Osteocyte (in vitro differentiated cells): ENCODE results near the gene NPW. TPM values are rescaled to one million over a fixed set of nuclear protein-coding genes. Genes with fewer than 3 reads are reported as not detected.

Experiments
- DNase-seq: peaks from one replicate; pipeline ENCODE4 v3.0.0; 2021; ENCODE audit warnings: mixed read lengths; ENCODE audit not compliant: unreplicated experiment; ENCODE audit errors: extremely low spot score
- H3K27ac Mint-ChIP-seq: one replicate; pipeline ENCODE4 v1.8.0; 2021; ENCODE audit warnings: mild to moderate bottlenecking, mixed read lengths; ENCODE audit not compliant: unreplicated experiment
- H3K27me3 Mint-ChIP-seq: one replicate; pipeline ENCODE4 v1.8.0; 2021; ENCODE audit warnings: mixed read lengths; ENCODE audit not compliant: unreplicated experiment
- H3K36me3 Mint-ChIP-seq: one replicate; pipeline ENCODE4 v1.8.0; 2021; ENCODE audit warnings: mixed read lengths; ENCODE audit not compliant: unreplicated experiment
- H3K4me1 Mint-ChIP-seq: one replicate; pipeline ENCODE4 v1.8.0; 2021; ENCODE audit warnings: mixed read lengths; ENCODE audit not compliant: unreplicated experiment
- H3K4me3 Mint-ChIP-seq: one replicate; pipeline ENCODE4 v1.8.0; 2021; ENCODE audit warnings: mild to moderate bottlenecking, moderate library complexity, mixed read lengths; ENCODE audit not compliant: unreplicated experiment
- H3K9me3 Mint-ChIP-seq: one replicate; pipeline ENCODE4 v1.8.0; 2021; ENCODE audit warnings: mixed read lengths; ENCODE audit not compliant: unreplicated experiment
- CTCF ChIP-seq: fragments of 200-600 bp; sonication (generic); IDR thresholded peaks from 2 replicates; pipeline ENCODE4 v1.5.0; 2021; ENCODE audit warnings: antibody characterized with exemption, mild to moderate bottlenecking, moderate library complexity
- total RNA-seq: library from RNA; stranded (reverse); gene quantifications from 2 replicates; pipeline ENCODE4 v1.2.1, GENCODE V29; 2021

NPW gene
- total RNA-seq, 1 donor from 2014 or later = 4.1 TPM

GRCh38 chr16:1977875-1978268, 41.7 kb upstream of the NPW start:
- no peak for TF ChIP-seq CTCF
- DNase-seq = no peak
- Mint-ChIP-seq H3K9me3 (no peaks in the 10 kb centered on the region), H3K36me3 (peaks cover 9% of the 10 kb centered on the region), H3K27ac (no peak overlapping the region), H3K4me1 (peaks cover 6% of the 10 kb centered on the region), H3K4me3 (no peak overlapping the region), H3K27me3 (peaks cover 9% of the 10 kb centered on the region)

GRCh38 chr16:1978476-1979120, 41.0 kb upstream of the NPW start:
- no peak for DNase-seq
- Mint-ChIP-seq H3K4me1 (peaks cover 3% of the 10 kb centered on the region), H3K27me3 (peaks cover 9% of the 10 kb centered on the region), H3K9me3 (no peaks in the 10 kb centered on the region), H3K27ac (no peak overlapping the region), H3K4me3 (no peak overlapping the region), H3K36me3 (peaks cover 9% of the 10 kb centered on the region)
- no peak for TF ChIP-seq CTCF

GRCh38 chr16:1979271-1980029, 40.1 kb upstream of the NPW start:
- H3K9me3 Mint-ChIP-seq = no peaks in the 10 kb centered on the region
- H3K27ac Mint-ChIP-seq = no peak overlapping the region
- H3K27me3 Mint-ChIP-seq = peaks cover 9% of the 10 kb centered on the region
- peaks cover 3% of the 10 kb centered on the region for H3K4me1 Mint-ChIP-seq
- H3K36me3 Mint-ChIP-seq = peaks cover 9% of the 10 kb centered on the region
- no peak for TF ChIP-seq CTCF
- H3K4me3 Mint-ChIP-seq = no peak overlapping the region
- no peak for DNase-seq

- DNase-seq = no peak
- no peaks in the 10 kb centered on the region for H3K9me3 Mint-ChIP-seq
- peaks cover 9% of the 10 kb centered on the region for H3K36me3 Mint-ChIP-seq
- peaks cover 9% of the 10 kb centered on the region for H3K27me3 Mint-ChIP-seq
- H3K27ac Mint-ChIP-seq = no peak overlapping the region
- peaks cover 10% of the 10 kb centered on the region for H3K4me1 Mint-ChIP-seq
- TF ChIP-seq CTCF = no peak
- no peak overlapping the region for H3K4me3 Mint-ChIP-seq
Measured at GRCh38 chr16:1980030-1980769, 39.4 kb upstream of the NPW start.

GRCh38 chr16:1980770-1981087, 38.9 kb upstream of the NPW start:
- peaks cover 7% of the 10 kb centered on the region for H3K36me3 Mint-ChIP-seq
- no peak overlapping the region for H3K4me3 Mint-ChIP-seq
- H3K27me3 Mint-ChIP-seq = peaks cover 9% of the 10 kb centered on the region
- no peak for TF ChIP-seq CTCF
- no peak overlapping the region for H3K27ac Mint-ChIP-seq
- DNase-seq = no peak
- H3K9me3 Mint-ChIP-seq = no peaks in the 10 kb centered on the region
- H3K4me1 Mint-ChIP-seq = peaks cover 11% of the 10 kb centered on the region
